K562 (cell line): Measurements from ENCODE around the gene SAMM50. TPM values are rescaled to one million over a fixed set of nuclear protein-coding genes. Genes with fewer than 3 reads are reported as not detected.

Experiments
- ATAC-seq: fragments of 200-7000 bp; cut with Tn5 transposase; 3 replicates; pipeline ENCODE4 v1.9.1; 2020; ENCODE audit warnings: moderate library complexity
- BruUV-seq: library from RNA; stranded (reverse); fragments of 400-500 nt; replicated peaks from 2 replicates; lab custom pipeline; 2021; lab: Mats Ljungman, UMichigan
- CTCF ChIA-PET: fragments of 300-600 bp; formaldehyde crosslinking; extraction: SDS; loops from one replicate; lab custom pipeline; 2021; ENCODE audit warnings: low intra/inter-chr PET ratio; lab: Yijun Ruan, JAX
- POLR2A ChIA-PET: fragments of 300-600, 350-650 bp; sonication (Branson Sonifier 250); formaldehyde crosslinking; extraction: SDS; loops from one replicate; lab custom pipeline; 2021; ENCODE audit warnings: antibody characterized with exemption, inconsistent platforms; lab: Yijun Ruan, JAX
- DNase-seq, 4 experiments: peaks; one replicate each; pipeline versions ENCODE4 v3.0.0 to v3.0.0-alpha.2; 2011 to 2018; ENCODE audit warnings: low spot score in 3 of 4, mixed read lengths in 3 of 4; ENCODE audit errors: extremely low read depth in 1 of 4
- FAIRE-seq: peaks from 2 replicates; lab custom pipeline; 2011; peaks lifted over from hg19 to GRCh38; lab: Jason Lieb, UNC
- H2AFZ ChIP-seq: 2 replicates; pipeline ENCODE4 v1.6.0; 2011; ENCODE audit warnings: low read depth, low read length, control low read depth, inconsistent platforms
- H3K27ac ChIP-seq: fragments of 200-600 bp; 3 replicates; pipeline ENCODE4 v1.8.0; 2011; ENCODE audit warnings: low read depth, mild to moderate bottlenecking, control low read depth, inconsistent platforms, low read length, moderate library complexity, mixed read lengths; ENCODE audit errors: extremely low read depth
- H3K27me3 ChIP-seq, 2 experiments: fragments of 300-600 bp in 1 of 2; 2 replicates in 1 of 2; 3 replicates in 1 of 2; pipeline versions ENCODE4 v1.6.0 to v1.8.0; 2011; ENCODE audit warnings: inconsistent platforms in 2 of 2, low read length in 2 of 2, mild to moderate bottlenecking in 1 of 2, mixed read lengths in 1 of 2, moderate library complexity in 1 of 2; ENCODE audit not compliant: control insufficient read depth in 2 of 2, insufficient read depth in 2 of 2
- H3K36me3 ChIP-seq: fragments of 300-600 bp; 3 replicates; pipeline ENCODE4 v1.8.0; 2011; ENCODE audit warnings: mild to moderate bottlenecking, low read length, inconsistent platforms; ENCODE audit not compliant: control insufficient read depth, insufficient read depth
- H3K4me1 ChIP-seq, 2 experiments: fragments of 200-600 bp in 1 of 2; replicated peaks in 1 of 2; 2 replicates in 1 of 2; 3 replicates in 1 of 2; pipeline versions ENCODE4 v1.5.1 to v1.8.0; 2011; ENCODE audit warnings: inconsistent platforms in 2 of 2, low read length in 2 of 2, mild to moderate bottlenecking in 1 of 2, mixed read lengths in 1 of 2, moderate library complexity in 1 of 2; ENCODE audit not compliant: control insufficient read depth in 2 of 2, insufficient read depth in 2 of 2
- H3K4me2 ChIP-seq: 2 replicates; pipeline ENCODE4 v1.6.1; 2011; ENCODE audit warnings: low read length, control low read depth, inconsistent platforms, mixed read lengths; ENCODE audit not compliant: insufficient read depth
- H3K4me3 ChIP-seq: fragments of 200-600 bp; sonication (generic), shearing (Covaris generic); 2 replicates; pipeline ENCODE4 v1.5.1; 2016; ENCODE audit warnings: control low read depth, inconsistent platforms
- H3K79me2 ChIP-seq: fragments of 200-600 bp; 3 replicates; pipeline ENCODE4 v1.8.0; 2011; ENCODE audit warnings: low read length, inconsistent platforms; ENCODE audit not compliant: control insufficient read depth, insufficient read depth
- H3K9ac ChIP-seq, 2 experiments: 2 replicates each; pipeline versions ENCODE4 v1.6.0 to v1.6.1; 2011; ENCODE audit warnings: low read depth in 2 of 2, low read length in 2 of 2, control low read depth in 1 of 2, inconsistent platforms in 1 of 2, mild to moderate bottlenecking in 1 of 2, mixed read lengths in 1 of 2; ENCODE audit not compliant: insufficient read depth in 1 of 2
- H3K9me1 ChIP-seq: one replicate; pipeline ENCODE4 v1.6.0; 2011; ENCODE audit warnings: inconsistent platforms, mild to moderate bottlenecking, low read length, moderate library complexity; ENCODE audit not compliant: control insufficient read depth, insufficient read depth
- H3K9me3 ChIP-seq: replicated peaks from 2 replicates; pipeline ENCODE4 v1.5.1; 2011; ENCODE audit warnings: low read depth, low read length, inconsistent platforms; ENCODE audit not compliant: control insufficient read depth, insufficient read depth
- H4K20me1 ChIP-seq: replicated peaks from 2 replicates; pipeline ENCODE4 v1.6.1; 2011; ENCODE audit warnings: low read length, inconsistent platforms, mixed read lengths; ENCODE audit not compliant: control insufficient read depth, insufficient read depth
- ARID3B ChIP-seq: fragments of 250-450 bp; sonication (Bioruptor Pico); IDR thresholded peaks from 2 replicates; pipeline ENCODE4 v1.4.0; 2020; ENCODE audit warnings: borderline replicate concordance
- GABPA ChIP-seq: fragments of 200-800 bp; sonication (Bioruptor generic); conservative IDR thresholded peaks from 2 replicates; pipeline ENCODE4 v1.6.1; 2016; ENCODE audit warnings: low read depth, missing genetic modification characterization, missing compliant biosample characterization
- HEY1 ChIP-seq: fragments of 250-450 bp; sonication (Bioruptor Pico); IDR thresholded peaks from 2 replicates; pipeline ENCODE4 v1.5.0; 2020; ENCODE audit warnings: mild to moderate bottlenecking, moderate library complexity, borderline replicate concordance
- KDM1A ChIP-seq, 2 experiments: fragments of 450-650 bp; IDR thresholded peaks; 2 replicates each; pipeline ENCODE4 v1.6.1; 2016; ENCODE audit warnings: mild to moderate bottlenecking in 2 of 2
- MITF ChIP-seq: IDR thresholded peaks from 2 replicates; pipeline ENCODE4 v1.6.1; 2014; ENCODE audit warnings: antibody characterized with exemption
- NFE2 ChIP-seq: IDR thresholded peaks from 2 replicates; pipeline ENCODE4 v1.6.1; 2014; ENCODE audit warnings: antibody characterized with exemption, low read depth
- PCBP2 ChIP-seq: fragments of 200-400 bp; formaldehyde crosslinking; IDR thresholded peaks from 2 replicates; pipeline ENCODE4 v1.6.1; 2018; ENCODE audit warnings: low read length, low read depth, mild to moderate bottlenecking, moderate library complexity; ENCODE audit not compliant: poor library complexity, severe bottlenecking
- RB1 ChIP-seq: fragments of 450-650 bp; IDR thresholded peaks from 2 replicates; pipeline ENCODE4 v1.6.1; 2017; ENCODE audit warnings: low read depth, mild to moderate bottlenecking
- RHOXF2B ChIP-seq: fragments of 250-450 bp; sonication (Bioruptor Pico); conservative IDR thresholded peaks from 2 replicates; pipeline ENCODE4 v1.5.1; 2021
- TRIM28 ChIP-seq: fragments of 450-650 bp; IDR thresholded peaks from 2 replicates; pipeline ENCODE4 v1.6.1; 2017
- ZBED1 ChIP-seq: IDR thresholded peaks from 2 replicates; pipeline ENCODE4 v1.6.1; 2014
- ZBTB43 ChIP-seq: sonication (generic); formaldehyde crosslinking; IDR thresholded peaks from 2 replicates; pipeline ENCODE4 v1.8.0; 2023; ENCODE audit warnings: mild to moderate bottlenecking, missing genetic modification reagents
- ZFX ChIP-seq: sonication (generic); formaldehyde crosslinking; IDR thresholded peaks from 2 replicates; pipeline ENCODE4 v1.8.0; 2022; ENCODE audit warnings: mild to moderate bottlenecking, missing genetic modification reagents, moderate library complexity
- ZNF780A ChIP-seq: fragments of 250-450 bp; sonication (Bioruptor Pico); IDR thresholded peaks from 2 replicates; pipeline ENCODE4 v1.5.0; 2021; ENCODE audit warnings: mild to moderate bottlenecking
- WGBS: fragments of 100-300 bp; shearing (Covaris generic); methylation state at CpG from one replicate; pipeline ENCODE4 v1.1.6; 2016; ENCODE audit warnings: low coverage, mixed read lengths; ENCODE audit not compliant: insufficient coverage; ENCODE audit errors: missing lambda C conversion rate; 5-methylcytosine and 5-hydroxymethylcytosine counted together
- in situ Hi-C: fragments of 300-500 bp; cut with MboI; formaldehyde crosslinking; loops from 4 replicates; pipeline ENCODE4 v1.15.0; 2018; ENCODE audit warnings: inconsistent platforms, mixed read lengths
- intact Hi-C: fragments of 100-400 bp; cut with micrococcal nuclease; formaldehyde crosslinking; loops from 2 replicates; pipeline ENCODE4 v1.14.2; 2022
- polyA plus RNA-seq, 8 experiments: library from polyadenylated mRNA; depleted of rRNA in 4 of 8; stranded (reverse) in 5 of 8; unstranded in 3 of 8; fragments of >200 nt; fragmentation: Nextera tagmentation in 2 of 8; fragmentation: Illumina TruSeq in 1 of 8; extraction: Ambion mirVana in 2 of 8; extraction: Trizol in 1 of 8; gene quantifications; 2 replicates each; pipeline versions ENCODE4 v1.2.1 to v1.2.3, GENCODE V29; 2011 to 2014; ENCODE audit warnings: inconsistent platforms in 1 of 8, missing spikeins in 1 of 8
- total RNA-seq, 7 experiments: library from RNA; depleted of rRNA in 6 of 7; stranded (reverse); fragments of >200 nt in 6 of 7; fragmentation: Illumina TruSeq in 2 of 7; extraction: Trizol in 2 of 7; gene quantifications; 2 replicates each; pipeline versions ENCODE4 v1.2.1 to v1.2.3, GENCODE V29; 2011 to 2021; ENCODE audit warnings: low replicate concordance in 1 of 7

SAMM50 gene
- total and polyA plus RNA-seq, 9 of the 15 experiments (the other 6 are each of a cell fraction or from before 2014, with no cell fraction given): 14.6 to 49.3 (median 38.1) TPM

- H3K4me2 ChIP-seq: peak overlapping the region; percentile 93; the same call in 1 of the 2 replicates
- H2AFZ ChIP-seq: no peak overlapping the region
- no peak for ATAC-seq
- peaks cover 11 to 12% of the 10 kb centered on the region in 2 experiments; a peak in 3 of 5 replicates for H3K4me1 ChIP-seq
- in situ Hi-C loops (no loop called here), intact Hi-C loops (no loop called here)
- H3K9me3 ChIP-seq: no peaks in the 10 kb centered on the region
- H3K9ac ChIP-seq: no peak overlapping the region; a peak in 1 of 4 replicates
- BruUV-seq: no TSS peak
- peaks cover 4% of the 10 kb centered on the region for H3K9me1 ChIP-seq
- no peaks in the 10 kb centered on the region for H3K27me3 ChIP-seq
- FAIRE-seq: no peak
- POLR2A ChIA-PET: no interaction called here
- peaks cover 62% of the 10 kb centered on the region for H3K79me2 ChIP-seq
- TF ChIP-seq ARID3B (CRISPR knock-in tag) (no peak), ZBTB43 (no peak), PCBP2 (no peak), KDM1A (IDR thresholded peaks at IDR 0.05) (no peak), ZFX (CRISPR knock-in tag) (no peak), MITF (no peak), GABPA (tag) (no peak), RB1 (no peak), ZNF780A (CRISPR knock-in tag) (no peak), RHOXF2B (CRISPR knock-in tag) (no peak), ZBED1 (no peak), HEY1 (CRISPR knock-in tag) (no peak), TRIM28 (no peak), NFE2 (no peak)
- H3K4me3 ChIP-seq: peak overlapping the region; percentile 94
- H3K27ac ChIP-seq: no peak overlapping the region
- CTCF ChIA-PET: no interaction called here
- DNase-seq: no peak
- H3K36me3 ChIP-seq: no peaks in the 10 kb centered on the region; the same call in 2 of the 3 replicates
- H4K20me1 ChIP-seq: no peaks in the 10 kb centered on the region
- WGBS: 73% methylated on average over 7 of the region's 9 CpGs
Observed at GRCh38 chr22:43956805-43957463, 1.7 kb downstream of the SAMM50 start.
